NCI-H345 treated with DMSO at 0.1 percent for 48 hours (cell line): ENCODE results near the gene RBM26.
"Not testable (repeated sequence)": the region's sequence is repeated elsewhere in the genome, so short reads cannot be mapped to it uniquely, and the experiment has no call there.

Experiments
- DNase-seq: peaks from one replicate; lab custom pipeline; 2025; ENCODE audit not compliant: unreplicated experiment; lab: John Stamatoyannopoulos, UW

The RBM26 gene

DNA sequence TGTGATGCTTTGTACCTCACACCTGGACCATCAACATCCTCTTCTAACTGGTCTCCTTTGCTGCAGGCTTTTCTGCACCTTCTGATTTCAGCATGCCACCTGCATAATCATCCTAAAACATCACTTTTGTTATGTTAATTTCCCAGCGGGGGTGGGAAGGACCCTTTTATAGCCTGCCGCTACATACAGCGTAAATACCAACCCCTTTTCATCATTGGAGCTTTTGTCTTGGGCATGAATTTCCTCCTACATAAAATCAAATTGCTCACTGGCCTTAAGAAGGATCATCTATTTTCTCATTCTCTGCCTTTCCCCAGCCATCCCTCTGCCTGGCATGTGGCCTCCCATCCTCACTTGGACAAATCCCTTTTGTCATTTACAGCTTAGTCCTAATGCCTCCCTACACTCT, 124.7 kb downstream of the RBM26 start:
- DNase-seq, result peak; percentile 40

DNA sequence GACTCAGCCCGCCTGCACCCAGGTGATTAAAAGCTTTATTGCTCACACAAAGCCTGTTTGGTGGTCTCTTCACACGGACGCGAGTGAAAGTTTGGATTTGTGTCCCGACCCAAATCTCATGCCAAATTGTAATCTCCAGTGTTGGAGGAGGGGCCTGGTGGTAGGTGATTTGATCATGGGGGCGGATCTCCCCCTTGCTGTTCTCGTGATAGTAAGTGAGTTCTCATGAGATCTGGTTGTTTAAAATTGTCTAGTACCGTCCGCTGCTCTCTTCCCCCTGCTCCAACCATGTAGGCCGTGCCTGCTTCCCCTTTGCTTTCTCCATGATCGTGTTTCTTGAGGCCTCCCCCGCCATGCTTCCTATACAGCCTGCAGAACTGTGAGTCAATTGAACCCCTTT, 126.3 kb downstream of the RBM26 start:
- DNase-seq, result not testable (repeated sequence)

DNA sequence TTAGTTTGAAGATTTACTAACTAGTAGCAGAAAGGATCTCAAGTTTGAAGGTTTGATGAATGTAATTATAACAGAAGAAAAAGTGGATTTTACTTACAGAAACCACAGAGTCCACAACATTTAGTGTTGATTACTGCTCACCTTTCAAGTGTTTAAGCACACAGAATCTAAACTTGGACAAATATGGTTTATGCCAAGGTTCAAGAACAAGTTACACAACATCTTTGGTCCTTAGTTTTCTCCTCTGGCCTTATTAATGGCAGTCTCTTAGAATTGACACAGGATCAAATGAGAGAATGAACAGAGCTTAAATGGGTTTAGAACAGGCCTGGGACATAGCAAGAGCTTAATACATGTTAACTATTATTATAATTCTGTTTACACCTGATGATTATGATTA, 133.0 kb downstream of the RBM26 start:
- DNase-seq, result no peak

DNA sequence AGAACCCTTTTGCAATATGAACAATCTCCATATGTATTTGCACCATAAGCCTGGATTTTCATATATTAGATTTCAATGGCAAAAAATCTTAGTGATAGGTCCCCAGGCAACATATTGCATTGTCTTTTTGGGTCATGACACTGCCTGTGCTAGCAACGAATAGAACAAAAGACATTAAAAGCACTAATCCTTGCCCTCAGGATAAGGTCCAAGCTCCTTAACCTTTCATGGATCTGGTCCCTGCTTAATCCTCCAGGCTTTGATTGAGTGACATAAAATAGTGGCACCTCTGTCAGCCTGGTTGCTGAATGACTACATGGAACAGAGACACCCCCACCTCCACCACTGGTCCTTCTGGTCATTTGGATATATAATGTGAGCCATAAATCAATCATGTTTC, 134.4 kb downstream of the RBM26 start:
- no peak for DNase-seq

DNA sequence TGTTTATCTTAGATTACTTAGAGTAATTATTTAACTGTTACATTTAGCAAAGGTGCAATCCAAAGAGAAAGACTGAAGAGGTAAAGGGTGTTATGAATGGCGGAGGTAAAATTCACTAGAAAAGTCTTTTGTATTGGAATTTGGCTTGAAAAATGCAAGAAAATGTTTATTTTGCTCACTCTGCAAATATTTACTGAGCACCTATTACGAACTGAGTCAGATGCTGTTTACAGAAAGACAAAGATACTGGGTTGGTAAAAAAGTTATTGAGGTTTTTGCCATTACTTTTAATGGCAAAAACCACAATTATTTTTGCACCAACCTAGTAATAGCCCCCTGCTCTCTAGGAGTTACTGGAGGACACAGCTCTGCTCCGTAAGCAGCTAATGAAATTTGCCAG, 135.2 kb downstream of the RBM26 start:
- DNase-seq, result no peak
